ENCODE measurements around the gene TMEM176A.

TMEM176A gene

DNA sequence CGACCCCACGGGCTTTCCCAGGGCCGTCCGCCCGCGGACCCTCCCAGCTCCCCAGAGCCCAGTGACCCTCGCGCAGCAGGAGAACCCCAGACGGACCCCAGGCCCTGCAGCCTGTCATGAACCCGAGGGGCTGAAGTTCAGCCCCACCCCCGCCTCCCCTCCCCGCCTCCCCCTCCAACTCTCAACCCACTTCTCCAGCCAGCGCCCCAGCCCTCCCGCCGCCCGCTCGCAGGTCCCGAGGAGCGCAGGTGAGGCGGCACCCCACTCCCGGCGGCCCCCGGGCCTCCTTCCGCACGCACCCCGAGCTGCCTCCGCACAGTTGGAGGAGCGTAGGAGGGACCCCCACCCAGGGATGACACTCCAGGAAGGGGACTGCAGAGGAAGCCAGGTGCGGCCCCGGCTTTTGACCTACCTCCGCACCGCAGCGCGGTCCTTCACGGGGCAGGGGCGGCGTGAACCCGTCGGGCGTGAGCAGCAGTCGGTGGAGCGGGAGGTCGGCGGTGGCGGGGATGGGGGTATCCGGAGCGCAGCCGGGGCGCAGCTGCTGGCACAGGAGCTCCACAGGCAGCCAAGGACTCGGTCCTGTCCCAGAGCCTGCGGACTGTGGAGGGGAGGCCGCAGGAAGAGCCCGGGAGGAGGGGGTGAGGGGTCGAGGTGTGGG, at the start of gene TMEM176A:
TSS of gene TMEM176A (plus strand) at position 189 of the 661 bp plus-strand sequence. CDS start 782 bp downstream, outside the sequence.
- no peak within 1 kb of the TSS for H3K4me3 ChIP-seq (ENCODE audit: low read depth, low read length)
- no peak for DNase-seq (ENCODE audit: low read depth)
- TF ChIP-seq, protein P1, sequence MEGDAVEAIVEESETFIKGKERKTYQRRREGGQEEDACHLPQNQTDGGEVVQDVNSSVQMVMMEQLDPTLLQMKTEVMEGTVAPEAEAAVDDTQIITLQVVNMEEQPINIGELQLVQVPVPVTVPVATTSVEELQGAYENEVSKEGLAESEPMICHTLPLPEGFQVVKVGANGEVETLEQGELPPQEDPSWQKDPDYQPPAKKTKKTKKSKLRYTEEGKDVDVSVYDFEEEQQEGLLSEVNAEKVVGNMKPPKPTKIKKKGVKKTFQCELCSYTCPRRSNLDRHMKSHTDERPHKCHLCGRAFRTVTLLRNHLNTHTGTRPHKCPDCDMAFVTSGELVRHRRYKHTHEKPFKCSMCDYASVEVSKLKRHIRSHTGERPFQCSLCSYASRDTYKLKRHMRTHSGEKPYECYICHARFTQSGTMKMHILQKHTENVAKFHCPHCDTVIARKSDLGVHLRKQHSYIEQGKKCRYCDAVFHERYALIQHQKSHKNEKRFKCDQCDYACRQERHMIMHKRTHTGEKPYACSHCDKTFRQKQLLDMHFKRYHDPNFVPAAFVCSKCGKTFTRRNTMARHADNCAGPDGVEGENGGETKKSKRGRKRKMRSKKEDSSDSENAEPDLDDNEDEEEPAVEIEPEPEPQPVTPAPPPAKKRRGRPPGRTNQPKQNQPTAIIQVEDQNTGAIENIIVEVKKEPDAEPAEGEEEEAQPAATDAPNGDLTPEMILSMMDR (conservative IDR thresholded peaks at IDR 0.05; ENCODE audit: low read depth, low read length) = no peak

- no peak overlapping the region for H3K4me3 ChIP-seq (ENCODE audit: low read depth, low read length)
- DNase-seq (ENCODE audit: low read depth) = no peak
- TF ChIP-seq, protein P1 (conservative IDR thresholded peaks at IDR 0.05; ENCODE audit: low read depth, low read length) = no peak
Measured at GRCh38 chr7:150751702-150752101, 48.9 kb upstream of the TMEM176A start.

GRCh38 chr7:150753239-150753638, 47.3 kb upstream of the TMEM176A start:
- no peak overlapping the region for H3K4me3 ChIP-seq (ENCODE audit: low read depth, low read length)
- TF ChIP-seq, protein P1 (conservative IDR thresholded peaks at IDR 0.05; ENCODE audit: low read depth, low read length) = no peak
- DNase-seq (ENCODE audit: low read depth) = no peak

- DNase-seq (ENCODE audit: low read depth) = no peak
- H3K4me3 ChIP-seq (ENCODE audit: low read depth, low read length) = no peak overlapping the region
- TF ChIP-seq, protein P1 (conservative IDR thresholded peaks at IDR 0.05; ENCODE audit: low read depth, low read length) = no peak
Measured at GRCh38 chr7:150753826-150754603, 46.6 kb upstream of the TMEM176A start.

DNA sequence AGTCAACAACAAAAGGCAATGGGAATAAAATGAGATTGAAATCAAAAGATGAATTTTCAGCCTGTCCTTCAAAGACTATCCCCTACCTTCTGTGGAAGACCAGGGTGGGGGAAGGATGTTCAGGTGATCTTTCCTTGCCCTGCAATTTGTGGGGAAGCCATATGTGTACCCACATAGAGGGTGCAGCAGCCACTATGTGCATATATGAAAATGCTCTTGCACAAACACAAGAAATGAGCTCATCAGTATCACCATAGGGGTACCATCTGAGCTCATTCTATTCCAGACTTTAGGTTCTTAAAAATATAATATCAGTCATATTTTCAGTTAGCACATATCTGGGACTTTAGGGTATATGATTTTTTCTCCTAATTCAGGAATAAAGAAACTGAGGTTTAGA, 45.6 kb upstream of the TMEM176A start:
- no peak for DNase-seq (ENCODE audit: low read depth)
- TF ChIP-seq, protein P1 (conservative IDR thresholded peaks at IDR 0.05; ENCODE audit: low read depth, low read length) = no peak
- H3K4me3 ChIP-seq (ENCODE audit: low read depth, low read length) = no peak overlapping the region

DNA sequence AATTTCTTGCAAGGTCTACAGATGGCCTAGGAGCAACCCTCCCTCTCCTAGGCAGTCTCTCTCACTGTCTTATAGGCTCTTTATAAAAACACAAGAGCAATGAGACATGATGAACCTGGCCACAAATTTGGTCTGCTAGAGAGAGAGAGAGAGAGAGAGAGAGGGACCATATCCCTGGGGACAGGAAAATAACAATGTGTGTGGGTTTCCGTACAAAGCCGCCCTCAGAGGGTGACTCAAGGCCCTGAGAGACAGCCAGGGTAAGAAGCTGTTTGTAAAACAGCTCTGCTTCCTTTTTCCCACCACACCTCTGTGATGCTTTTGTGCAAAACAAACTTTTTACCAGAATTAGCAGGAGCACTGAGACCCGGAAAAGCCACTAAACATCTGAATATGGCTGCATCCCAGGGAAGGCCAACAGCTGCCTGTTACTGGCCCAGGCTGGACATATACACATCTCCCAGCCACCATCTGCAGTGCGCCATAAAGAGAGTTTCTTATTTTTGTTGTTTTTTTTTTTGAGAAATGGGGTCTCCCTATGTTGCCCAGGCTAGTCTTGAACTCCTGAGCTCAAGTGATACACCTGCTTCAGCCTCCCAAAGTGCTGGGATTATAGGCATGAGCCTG, 45.0 kb upstream of the TMEM176A start:
- TF ChIP-seq, protein P1 (conservative IDR thresholded peaks at IDR 0.05; ENCODE audit: low read depth, low read length) = no peak
- H3K4me3 ChIP-seq (ENCODE audit: low read depth, low read length) = no peak overlapping the region
- DNase-seq (ENCODE audit: low read depth) = no peak

Data from choroid plexus epithelial cell (primary cell).